LNCaP clone FGC (cell line): ENCODE data around the gene KDM8.

Experiments used
- DNase-seq: peaks from one replicate; pipeline ENCODE4 v3.0.0-alpha.2; 2011; ENCODE audit warnings: low read depth
- H3K4me3 ChIP-seq: 2 replicates; pipeline ENCODE4 v1.5.1; 2011; ENCODE audit warnings: mild to moderate bottlenecking, low read depth, low read length, control low read depth
- CTCF ChIP-seq: IDR thresholded peaks from 2 replicates; pipeline ENCODE4 v1.5.1; 2012; ENCODE audit warnings: mild to moderate bottlenecking; ENCODE audit not compliant: control insufficient read depth, insufficient read depth; ENCODE audit errors: extremely low read depth

KDM8 gene

DNA sequence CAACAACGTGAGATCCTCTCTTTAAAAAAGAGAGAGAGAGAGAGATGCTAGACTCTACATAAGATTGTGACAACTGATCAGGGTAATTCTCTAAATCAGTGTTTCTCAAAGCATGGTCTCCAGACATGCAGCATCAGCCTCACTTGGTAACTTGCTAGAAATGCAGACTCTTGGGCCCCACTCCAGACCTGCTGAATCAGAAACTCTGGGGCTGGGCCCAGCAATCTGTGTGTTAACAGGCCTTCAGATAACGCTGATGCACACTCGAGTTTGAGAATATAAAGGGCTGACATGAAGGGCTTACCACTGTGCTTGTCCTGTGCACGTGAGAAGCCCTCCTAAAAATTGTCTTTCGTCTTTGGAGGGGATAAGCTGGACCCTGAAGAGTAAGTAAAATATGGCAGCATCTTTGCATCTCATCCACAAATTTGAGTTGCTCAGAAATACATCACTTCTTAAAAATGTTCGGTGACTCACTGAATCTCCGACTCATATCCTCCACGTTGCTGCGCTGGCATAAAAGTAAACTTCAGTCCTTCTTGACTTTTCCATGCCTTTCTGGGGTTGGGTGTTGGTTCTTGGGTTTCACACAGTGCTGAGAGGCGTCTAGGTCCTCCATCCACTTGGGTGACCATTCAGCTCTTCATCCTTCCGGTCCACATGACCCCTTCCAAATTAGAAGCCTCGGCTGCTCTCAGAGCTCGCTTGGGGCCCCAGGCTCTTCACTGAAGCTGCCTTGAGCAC, 26.1 kb upstream of the KDM8 start:
- DNase-seq = no peak
- no peak for TF ChIP-seq CTCF
- no peak overlapping the region for H3K4me3 ChIP-seq

- peak; percentile 89 for TF ChIP-seq CTCF
These were observed 23.7 kb upstream of the KDM8 start for GRCh38 chr16:27179500-27180072.

DNA sequence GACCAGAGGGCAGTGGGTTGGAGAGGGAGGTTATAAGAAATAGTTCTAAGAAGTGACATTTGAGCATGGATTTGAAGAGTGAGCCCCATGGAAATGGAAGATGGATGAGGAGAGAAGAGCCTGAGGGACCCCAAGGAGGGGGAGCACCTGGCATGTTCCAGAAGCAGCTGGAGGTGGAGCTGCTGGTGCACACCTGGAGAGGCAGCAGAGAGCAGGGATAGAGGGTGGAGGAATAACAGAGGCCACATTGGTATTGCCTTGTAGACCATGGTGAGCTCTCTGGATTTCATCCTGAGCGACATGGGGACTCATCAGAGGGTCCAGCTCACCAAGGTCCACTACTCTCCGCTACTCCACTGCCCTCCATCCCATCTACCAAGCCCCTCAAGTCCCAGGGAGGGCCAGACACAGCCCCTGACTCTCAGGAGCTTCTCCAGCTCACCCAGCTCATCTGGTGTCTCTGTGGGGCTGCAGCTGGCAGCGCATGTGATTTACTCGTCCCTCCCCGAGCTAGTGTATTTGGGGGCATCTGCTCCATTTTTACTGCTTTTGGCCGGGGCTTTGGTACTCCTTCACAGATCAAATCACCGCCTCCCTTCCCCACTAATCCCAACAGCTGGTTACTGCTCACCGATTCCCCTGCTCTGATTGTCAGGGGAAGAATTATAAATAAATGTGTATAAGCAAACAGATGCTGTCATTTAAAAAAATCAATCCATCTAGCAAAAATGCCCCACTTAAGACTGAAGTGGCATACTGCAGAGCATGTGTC, 22.1 kb upstream of the KDM8 start:
- no peak overlapping the region for H3K4me3 ChIP-seq
- DNase-seq = no peak
- TF ChIP-seq CTCF = no peak

More at GRCh38 chr16:27179500-27180072, 23.7 kb upstream of the KDM8 start:
- H3K4me3 ChIP-seq = no peak overlapping the region
- peak; percentile 15 for DNase-seq

DNA sequence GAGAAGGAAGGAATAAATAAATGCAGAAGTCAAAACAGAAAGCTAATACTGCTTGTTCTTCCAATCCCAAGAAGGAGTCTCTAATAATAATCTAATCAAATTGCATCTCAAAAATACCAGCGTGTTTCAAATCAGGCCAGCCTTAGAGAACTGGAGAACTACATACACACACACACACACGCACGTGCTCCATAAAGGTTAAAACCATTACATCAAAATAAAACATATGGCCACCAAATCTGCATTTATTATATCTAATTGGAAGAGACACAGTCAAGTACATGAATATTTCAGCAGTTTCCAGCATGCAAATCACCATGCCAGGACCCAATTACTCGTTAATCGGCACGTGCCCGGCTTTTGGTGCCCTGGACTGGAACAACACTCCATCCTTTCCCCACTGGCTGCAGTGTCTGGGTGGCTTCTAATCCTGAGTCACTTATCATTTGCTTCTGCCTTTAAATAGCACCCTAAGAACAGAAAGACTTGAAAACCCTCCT, 20.4 kb upstream of the KDM8 start:
- TF ChIP-seq CTCF = no peak
- no peak for DNase-seq
- H3K4me3 ChIP-seq = no peak overlapping the region

- no peak for DNase-seq
- TF ChIP-seq CTCF = no peak
- H3K4me3 ChIP-seq = no peak overlapping the region
These were observed 17.6 kb upstream of the KDM8 start for GRCh38 chr16:27185776-27186130.

GRCh38 chr16:27188633-27189032, 14.7 kb upstream of the KDM8 start:
- no peak for TF ChIP-seq CTCF
- DNase-seq = no peak
- no peak overlapping the region for H3K4me3 ChIP-seq
